A549 (cell line): ENCODE measurements around the gene PHB1. TPM values are rescaled to one million over a fixed set of nuclear protein-coding genes. Genes with fewer than 3 reads are reported as not detected.
A peak's percentile ranks its signal among the peaks of the same experiment; 100 is the strongest.

Experiments
- ATAC-seq, 2 experiments: fragments of 200-7000 bp in 1 of 2; fragments of >200 bp in 1 of 2; cut with Nextera tagmentation in 1 of 2; cut with Tn5 transposase in 1 of 2; 3 replicates each; pipeline versions ENCODE4 v1.8.0 to v1.9.1; 2018 to 2020; ENCODE audit warnings: mild to moderate bottlenecking in 1 of 2, moderate library complexity in 1 of 2
- CTCF ChIA-PET: fragments of 300-600 bp; sonication (Branson Sonifier 250); formaldehyde crosslinking; extraction: SDS; loops from one replicate; lab custom pipeline; 2021; ENCODE audit warnings: antibody characterized with exemption, inconsistent platforms; lab: Yijun Ruan, JAX
- POLR2A ChIA-PET: fragments of 350-600 bp; formaldehyde crosslinking; extraction: SDS; loops from one replicate; lab custom pipeline; 2021; ENCODE audit warnings: antibody characterized with exemption, inconsistent platforms; lab: Yijun Ruan, JAX
- DNase-seq, 2 experiments: peaks; one replicate each; pipeline versions ENCODE4 v3.0.0 to v3.0.0-alpha.2; 2011 to 2016; ENCODE audit warnings: low read depth in 1 of 2, low spot score in 1 of 2
- FAIRE-seq: peaks from 2 replicates; lab custom pipeline; 2011; peaks lifted over from hg19 to GRCh38; lab: Jason Lieb, UNC
- H3K27ac ChIP-seq, 2 experiments: fragments of >200 bp; sonication (Bioruptor Twin); formaldehyde crosslinking; 3 replicates each; pipeline ENCODE4 v1.5.1; 2016 to 2017
- H3K4me1 ChIP-seq: fragments of >200 bp; sonication (Bioruptor Twin); formaldehyde crosslinking; 3 replicates; pipeline ENCODE4 v1.6.1; 2016
- H3K4me2 ChIP-seq: fragments of >200 bp; sonication (Bioruptor Twin); formaldehyde crosslinking; 3 replicates; pipeline ENCODE4 v1.6.1; 2016
- H3K4me3 ChIP-seq: fragments of >200 bp; sonication (Bioruptor Twin); formaldehyde crosslinking; 3 replicates; pipeline ENCODE4 v1.5.1; 2016
- H3K9me3 ChIP-seq: fragments of >200 bp; sonication (Bioruptor Twin); formaldehyde crosslinking; 3 replicates; pipeline ENCODE4 v1.6.1; 2016
- BHLHE40 ChIP-seq: IDR thresholded peaks from 2 replicates; pipeline ENCODE4 v1.6.1; 2012; ENCODE audit warnings: low read depth, low read length, inconsistent platforms
- CHD2 ChIP-seq: fragments of 150-350 bp; IDR thresholded peaks from 2 replicates; pipeline ENCODE4 v1.6.1; 2014; ENCODE audit warnings: low read length; ENCODE audit not compliant: partially characterized antibody
- CHD4 ChIP-seq: fragments of 200-600 bp; sonication (generic); IDR thresholded peaks from 2 replicates; pipeline ENCODE4 v1.6.1; 2016; ENCODE audit warnings: antibody characterized with exemption, mild to moderate bottlenecking, borderline replicate concordance
- EHMT2 ChIP-seq: fragments of 200-600 bp; sonication (generic); IDR thresholded peaks from 2 replicates; pipeline ENCODE4 v1.6.1; 2016; ENCODE audit warnings: antibody characterized with exemption, low read depth, mild to moderate bottlenecking, moderate library complexity
- EP300 ChIP-seq, 2 experiments: fragments of >200 bp; sonication (Bioruptor Twin); formaldehyde crosslinking; IDR thresholded peaks; 2 replicates in 1 of 2; 3 replicates in 1 of 2; pipeline ENCODE4 v1.6.1; 2016 to 2017
- FOSL2 ChIP-seq, 2 experiments: fragments of 450-650 bp in 1 of 2; fragments of >200 bp in 1 of 2; sonication (Bioruptor Twin) in 1 of 2; formaldehyde crosslinking; IDR thresholded peaks; 2 replicates each; pipeline versions ENCODE4 v1.5.0 to v1.6.1; 2016 to 2020; ENCODE audit warnings: mild to moderate bottlenecking in 1 of 2, moderate library complexity in 1 of 2
- GATA3 ChIP-seq: IDR thresholded peaks from 2 replicates; pipeline ENCODE4 v1.6.1; 2012; ENCODE audit warnings: borderline replicate concordance
- HDAC2 ChIP-seq: fragments of 200-600 bp; sonication (generic); IDR thresholded peaks from 2 replicates; pipeline ENCODE4 v1.6.1; 2016
- HOXB5 ChIP-seq: fragments of 250-450 bp; sonication (Bioruptor Pico); IDR thresholded peaks from 2 replicates; pipeline ENCODE4 v1.5.0; 2020; ENCODE audit warnings: mild to moderate bottlenecking, moderate library complexity
- JUN ChIP-seq, 2 experiments: fragments of >200 bp; sonication (Bioruptor Twin); formaldehyde crosslinking; IDR thresholded peaks; 2 replicates in 1 of 2; 3 replicates in 1 of 2; pipeline ENCODE4 v1.6.1; 2016 to 2017
- KDM5A ChIP-seq: fragments of 200-600 bp; sonication (generic); IDR thresholded peaks from 2 replicates; pipeline ENCODE4 v1.6.1; 2016; ENCODE audit warnings: antibody characterized with exemption, mild to moderate bottlenecking
- MAFK ChIP-seq: fragments of 450-650 bp; IDR thresholded peaks from 2 replicates; pipeline ENCODE4 v1.6.1; 2014; ENCODE audit not compliant: partially characterized antibody
- NFE2L2 ChIP-seq: fragments of 150-350 bp; conservative IDR thresholded peaks from 2 replicates; pipeline ENCODE4 v1.6.1; 2014; ENCODE audit warnings: low read length
- NR3C1 ChIP-seq: fragments of >200 bp; sonication (Bioruptor Twin); formaldehyde crosslinking; IDR thresholded peaks from 3 replicates; pipeline ENCODE4 v1.6.1; 2017
- PHF8 ChIP-seq: fragments of 200-600 bp; sonication (generic); IDR thresholded peaks from 2 replicates; pipeline ENCODE4 v1.6.1; 2016; ENCODE audit warnings: low read depth, mild to moderate bottlenecking, antibody characterized with exemption, moderate library complexity, borderline replicate concordance
- POLR2A ChIP-seq: IDR thresholded peaks from 2 replicates; pipeline ENCODE4 v1.6.1; 2012; ENCODE audit warnings: mild to moderate bottlenecking, low read length
- SMC3 ChIP-seq: fragments of >200 bp; sonication (Bioruptor Twin); formaldehyde crosslinking; IDR thresholded peaks from 3 replicates; pipeline ENCODE4 v1.6.1; 2018; ENCODE audit warnings: inconsistent platforms
- TP53 ChIP-seq: fragments of 250-450 bp; sonication (Bioruptor Pico); IDR thresholded peaks from 2 replicates; pipeline ENCODE4 v1.5.0; 2021; ENCODE audit warnings: mild to moderate bottlenecking, moderate library complexity
- ZC3H11A ChIP-seq: fragments of 450-650 bp; IDR thresholded peaks from 2 replicates; pipeline ENCODE4 v1.6.1; 2014; ENCODE audit warnings: antibody characterized with exemption, mild to moderate bottlenecking
- ZFP36 ChIP-seq: fragments of 450-650 bp; IDR thresholded peaks from 2 replicates; pipeline ENCODE4 v1.6.1; 2014; ENCODE audit warnings: borderline replicate concordance; ENCODE audit not compliant: partially characterized antibody
- WGBS: methylation state at CpG from one replicate; pipeline ENCODE4 v1.1.6; 2017; ENCODE audit errors: missing lambda C conversion rate; 5-methylcytosine and 5-hydroxymethylcytosine counted together
- polyA plus RNA-seq, 4 experiments: library from polyadenylated mRNA; depleted of rRNA in 3 of 4; stranded (reverse); fragments of >200 nt; fragmentation: RNase III in 1 of 4; extraction: RNeasy Plus Mini Kit Qiagen cat#74134 plus additional on column Dnase treatment in 1 of 4; gene quantifications; 2 replicates in 3 of 4; 3 replicates in 1 of 4; pipeline ENCODE4 v1.2.3, GENCODE V29; 2011 to 2017
- TF ChIP-seq, protein P1 (sequence below): fragments of >200 bp; sonication (Bioruptor Twin); formaldehyde crosslinking; IDR thresholded peaks from 3 replicates; pipeline ENCODE4 v1.5.1; 2016
- TF ChIP-seq, protein P2 (sequence below): fragments of 250-450 bp; sonication (Bioruptor Pico); IDR thresholded peaks from 2 replicates; pipeline ENCODE4 v1.5.0; 2021; ENCODE audit warnings: mild to moderate bottlenecking, moderate library complexity, borderline replicate concordance
- TF ChIP-seq, protein P3 (sequence below): fragments of 150-350 bp; IDR thresholded peaks from 2 replicates; pipeline ENCODE4 v1.6.1; 2014; ENCODE audit warnings: low read depth, mild to moderate bottlenecking, low read length

Gene PHB1
- polyA plus RNA-seq, 2 of the 4 experiments (the other 2 are of a cell fraction) = 432 to 480 TPM

DNA sequence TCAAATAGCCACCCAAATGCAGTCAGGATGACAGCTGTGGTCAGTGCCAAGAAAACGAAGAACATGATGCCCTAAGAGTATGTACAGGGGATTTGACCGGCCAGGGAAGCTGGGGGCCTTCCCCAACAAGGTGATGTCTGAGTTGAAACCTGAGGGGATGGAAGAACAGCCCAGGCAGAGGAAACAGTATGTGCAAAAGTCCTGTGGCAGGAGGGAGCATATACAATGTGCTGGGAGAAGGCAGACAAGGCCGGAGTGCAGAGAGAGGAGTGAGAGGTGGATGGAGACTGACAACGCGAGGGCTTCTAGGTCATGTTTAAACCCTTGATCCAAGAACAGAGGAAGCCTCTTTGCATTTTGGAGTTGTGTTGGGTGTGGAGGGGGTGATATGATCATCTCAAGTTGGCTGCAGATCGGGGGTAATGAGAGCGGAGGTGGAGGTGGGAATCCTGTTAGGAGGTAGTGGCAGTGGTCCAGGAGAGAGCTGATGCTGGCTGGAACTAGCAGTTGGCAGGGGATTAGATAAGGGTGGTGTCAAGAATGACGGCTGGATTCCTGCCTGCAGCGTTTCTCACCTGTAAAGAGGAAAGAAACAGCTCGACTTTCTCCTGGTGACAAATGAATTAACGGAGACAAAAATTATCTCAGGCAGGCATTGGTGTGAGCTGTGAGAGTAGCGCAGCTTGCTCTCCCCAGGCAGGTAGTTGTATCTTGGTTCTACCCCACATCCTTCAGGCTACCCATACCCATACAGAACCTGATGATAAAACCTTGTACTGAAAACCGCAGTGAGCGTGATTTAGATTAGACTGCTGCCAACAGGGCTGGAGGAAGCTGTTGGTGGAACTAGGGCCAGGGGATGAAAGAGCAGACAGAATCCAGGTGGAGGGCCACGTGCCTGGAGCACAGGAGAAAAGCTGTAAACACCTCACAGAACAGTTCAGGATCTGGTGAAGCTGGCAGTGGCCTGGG is 43.2 kb upstream of the PHB1 start:
- Histone ChIP-seq H3K4me3 (no peak overlapping the region), H3K4me1 (peaks cover 4% of the 10 kb centered on the region; the same call in 1 of the 3 replicates), H3K27ac (no peak overlapping the region), H3K4me2 (no peak overlapping the region), H3K9me3 (no peaks in the 10 kb centered on the region)
- CTCF ChIA-PET = interaction anchor here (0.6 to 17.9 kb wide), 11 partner anchors 11 to 183 kb away, joined by 3 to 121 read pairs (median 3); no protein-coding TSS in a partner anchor
- TF ChIP-seq, protein P1, sequence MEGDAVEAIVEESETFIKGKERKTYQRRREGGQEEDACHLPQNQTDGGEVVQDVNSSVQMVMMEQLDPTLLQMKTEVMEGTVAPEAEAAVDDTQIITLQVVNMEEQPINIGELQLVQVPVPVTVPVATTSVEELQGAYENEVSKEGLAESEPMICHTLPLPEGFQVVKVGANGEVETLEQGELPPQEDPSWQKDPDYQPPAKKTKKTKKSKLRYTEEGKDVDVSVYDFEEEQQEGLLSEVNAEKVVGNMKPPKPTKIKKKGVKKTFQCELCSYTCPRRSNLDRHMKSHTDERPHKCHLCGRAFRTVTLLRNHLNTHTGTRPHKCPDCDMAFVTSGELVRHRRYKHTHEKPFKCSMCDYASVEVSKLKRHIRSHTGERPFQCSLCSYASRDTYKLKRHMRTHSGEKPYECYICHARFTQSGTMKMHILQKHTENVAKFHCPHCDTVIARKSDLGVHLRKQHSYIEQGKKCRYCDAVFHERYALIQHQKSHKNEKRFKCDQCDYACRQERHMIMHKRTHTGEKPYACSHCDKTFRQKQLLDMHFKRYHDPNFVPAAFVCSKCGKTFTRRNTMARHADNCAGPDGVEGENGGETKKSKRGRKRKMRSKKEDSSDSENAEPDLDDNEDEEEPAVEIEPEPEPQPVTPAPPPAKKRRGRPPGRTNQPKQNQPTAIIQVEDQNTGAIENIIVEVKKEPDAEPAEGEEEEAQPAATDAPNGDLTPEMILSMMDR = no peak
- TF ChIP-seq EP300 (IDR thresholded peaks at IDR 0.05) (no peak), TP53 (CRISPR knock-in tag) (no peak), ZC3H11A (no peak), CHD2 (no peak), NR3C1 (no peak), NFE2L2 (no peak), GATA3 (no peak)
- DNase-seq (no peak), FAIRE-seq (no peak), ATAC-seq (no peak)
- 46% methylated on average over 15 of the region's 15 CpGs for WGBS
- POLR2A ChIA-PET = no interaction called here

DNA sequence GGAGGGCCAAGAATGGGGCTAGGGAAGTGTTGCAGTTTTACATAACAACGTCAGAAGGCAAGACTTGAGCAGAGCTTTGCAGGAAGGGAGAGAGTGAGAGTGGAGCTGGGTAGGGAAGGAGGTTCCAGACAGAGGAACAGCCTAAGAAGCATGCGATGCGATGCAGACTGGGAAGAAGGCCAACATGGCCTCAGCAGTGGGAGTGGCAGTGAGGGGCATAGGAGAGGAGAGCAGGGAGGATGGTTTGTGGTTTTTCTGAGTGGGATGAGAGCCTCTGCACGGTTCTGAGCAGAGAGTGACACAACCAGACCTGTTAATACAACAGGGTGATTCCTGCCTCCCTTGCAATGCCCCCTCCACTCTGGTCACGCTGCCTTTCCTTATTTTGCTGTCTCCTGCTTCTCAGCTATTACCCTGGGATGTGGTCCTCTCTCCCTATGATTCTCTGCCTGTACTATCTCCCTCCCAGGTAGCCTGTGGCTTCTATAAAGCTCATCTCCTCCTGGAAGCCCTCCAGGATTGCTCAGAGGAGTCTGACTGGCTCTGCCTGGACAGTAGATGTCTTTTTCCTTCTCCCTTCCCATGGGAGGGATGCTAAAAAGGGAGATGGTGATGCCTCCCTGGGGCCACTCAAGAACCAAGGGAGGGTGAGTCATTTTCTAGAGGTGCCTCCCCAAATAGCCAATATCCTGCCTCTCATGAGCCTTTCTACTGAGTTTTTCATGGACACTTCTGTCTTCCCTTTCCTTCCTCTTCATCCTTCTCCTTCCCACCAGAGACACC is 41.7 kb upstream of the PHB1 start:
- ATAC-seq (0 out of 6 replicates have a peak, but pooled peaks of 1 of the 2 experiments have one; percentile 14), DNase-seq (no peak), FAIRE-seq (peak; percentile 59)
- POLR2A ChIA-PET = interaction anchor here (0.5 kb wide), 1 partner anchor 387 kb away, joined by 5 read pairs; no protein-coding TSS in a partner anchor
- TF ChIP-seq ZFP36 (peak; percentile 82), TP53 (CRISPR knock-in tag) (no peak), PHF8 (no peak), KDM5A (no peak), POLR2A (no peak)
- TF ChIP-seq, protein P2, sequence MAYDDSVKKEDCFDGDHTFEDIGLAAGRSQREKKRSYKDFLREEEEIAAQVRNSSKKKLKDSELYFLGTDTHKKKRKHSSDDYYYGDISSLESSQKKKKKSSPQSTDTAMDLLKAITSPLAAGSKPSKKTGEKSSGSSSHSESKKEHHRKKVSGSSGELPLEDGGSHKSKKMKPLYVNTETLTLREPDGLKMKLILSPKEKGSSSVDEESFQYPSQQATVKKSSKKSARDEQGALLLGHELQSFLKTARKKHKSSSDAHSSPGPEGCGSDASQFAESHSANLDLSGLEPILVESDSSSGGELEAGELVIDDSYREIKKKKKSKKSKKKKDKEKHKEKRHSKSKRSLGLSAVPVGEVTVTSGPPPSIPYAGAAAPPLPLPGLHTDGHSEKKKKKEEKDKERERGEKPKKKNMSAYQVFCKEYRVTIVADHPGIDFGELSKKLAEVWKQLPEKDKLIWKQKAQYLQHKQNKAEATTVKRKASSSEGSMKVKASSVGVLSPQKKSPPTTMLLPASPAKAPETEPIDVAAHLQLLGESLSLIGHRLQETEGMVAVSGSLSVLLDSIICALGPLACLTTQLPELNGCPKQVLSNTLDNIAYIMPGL = no peak
- Histone ChIP-seq H3K4me2 (no peak overlapping the region), H3K27ac (no peak overlapping the region), H3K4me3 (no peak overlapping the region), H3K4me1 (peaks cover 4% of the 10 kb centered on the region; the same call in 1 of the 3 replicates), H3K9me3 (no peaks in the 10 kb centered on the region)
- CTCF ChIA-PET = interaction anchor here (0.8 to 17.9 kb wide), 9 partner anchors 10 to 778 kb away, joined by 3 to 121 read pairs (median 3); no protein-coding TSS in a partner anchor
- 37% methylated on average over 5 of the region's 5 CpGs for WGBS

DNA sequence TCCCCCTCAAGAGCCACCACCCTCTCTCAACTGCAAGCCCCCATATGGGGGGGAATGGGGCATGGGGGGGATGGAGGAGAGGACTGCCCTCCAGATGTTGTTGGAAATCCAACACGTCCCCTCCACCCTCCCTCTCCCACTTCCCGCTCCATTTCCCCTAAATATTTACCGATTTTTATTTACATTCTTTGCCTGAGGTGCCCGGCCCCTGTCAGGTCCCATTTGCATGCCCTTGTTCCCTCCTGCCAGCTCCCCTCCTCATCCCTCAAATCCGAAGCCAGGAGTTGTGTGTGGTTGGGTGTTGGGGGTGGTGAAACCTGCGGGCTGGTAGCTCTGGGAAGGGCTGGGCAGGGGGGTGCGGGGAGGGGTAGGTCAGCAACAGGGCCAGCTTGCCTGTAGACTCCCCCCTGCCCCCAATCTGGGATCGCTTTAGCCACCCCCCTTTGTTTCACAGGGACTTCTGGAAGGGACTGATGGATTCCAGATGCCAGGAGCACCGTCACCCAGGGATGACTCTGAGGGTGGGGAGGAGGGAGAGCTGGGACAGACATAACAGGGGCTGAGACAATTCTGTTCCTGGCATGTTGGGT is 40.7 kb upstream of the PHB1 start:
- 55% methylated on average over 9 of the region's 9 CpGs for WGBS
- POLR2A ChIA-PET = no interaction called here
- CTCF ChIA-PET = interaction anchor here (0.9 to 17.9 kb wide), 11 partner anchors 16 to 777 kb away, joined by 3 to 121 read pairs (median 4); no protein-coding TSS in a partner anchor
- Histone ChIP-seq H3K27ac (no peak overlapping the region), H3K4me1 (peaks cover 4% of the 10 kb centered on the region; the same call in 2 of the 3 replicates), H3K9me3 (no peaks in the 10 kb centered on the region), H3K4me2 (no peak overlapping the region), H3K4me3 (no peak overlapping the region)
- ATAC-seq (no peak), FAIRE-seq (no peak), DNase-seq (no peak)
- TF ChIP-seq, protein P2 = no peak
- TF ChIP-seq FOSL2 (IDR thresholded peaks at IDR 0.05) (no peak), FOSL2 (CRISPR knock-in tag; IDR thresholded peaks at IDR 0.05) (no peak), EHMT2 (no peak), HDAC2 (no peak), MAFK (no peak), KDM5A (no peak), SMC3 (no peak), JUN (IDR thresholded peaks at IDR 0.05) (no peak), PHF8 (no peak), CHD4 (no peak), ZC3H11A (no peak), BHLHE40 (no peak), HOXB5 (CRISPR knock-in tag) (no peak)
- TF ChIP-seq, protein P3, sequence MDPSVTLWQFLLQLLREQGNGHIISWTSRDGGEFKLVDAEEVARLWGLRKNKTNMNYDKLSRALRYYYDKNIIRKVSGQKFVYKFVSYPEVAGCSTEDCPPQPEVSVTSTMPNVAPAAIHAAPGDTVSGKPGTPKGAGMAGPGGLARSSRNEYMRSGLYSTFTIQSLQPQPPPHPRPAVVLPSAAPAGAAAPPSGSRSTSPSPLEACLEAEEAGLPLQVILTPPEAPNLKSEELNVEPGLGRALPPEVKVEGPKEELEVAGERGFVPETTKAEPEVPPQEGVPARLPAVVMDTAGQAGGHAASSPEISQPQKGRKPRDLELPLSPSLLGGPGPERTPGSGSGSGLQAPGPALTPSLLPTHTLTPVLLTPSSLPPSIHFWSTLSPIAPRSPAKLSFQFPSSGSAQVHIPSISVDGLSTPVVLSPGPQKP = no peak
